Measurements from ENCODE around the gene CUL4A.

CUL4A gene

GRCh38 chr13:113216254-113217048 is 7.0 kb downstream of the CUL4A start:
- Histone ChIP-seq H3K9me2 (replicated peaks; ENCODE audit: control insufficient read depth, low read length) (no peaks in the 10 kb centered on the region), H3K36me3 (ENCODE audit: control insufficient read depth, low read length) (peaks cover 61% of the 10 kb centered on the region), H4K20me1 (ENCODE audit: control insufficient read depth, insufficient read depth, low read depth, low read length) (peaks cover 43% of the 10 kb centered on the region), H3K4me1 (ENCODE audit: control insufficient read depth, low read length) (peaks cover 13% of the 10 kb centered on the region), H3F3A (ENCODE audit: control insufficient read depth, insufficient read depth) (no peaks in the 10 kb centered on the region; the same call in 1 of the 2 replicates), H3K79me2 (ENCODE audit: control insufficient read depth, low read length) (peaks cover 100% of the 10 kb centered on the region), H3K27ac (ENCODE audit: low read depth, low read length) (no peak overlapping the region), H3K4me3 (ENCODE audit: low read length) (no peak overlapping the region), H3K27me3 (ENCODE audit: control insufficient read depth, low read length) (no peaks in the 10 kb centered on the region), H3K9me3 (ENCODE audit: control insufficient read depth, insufficient read depth, low read length) (no peaks in the 10 kb centered on the region), H3K4me2 (ENCODE audit: low read length) (no peak overlapping the region)
- no peak for TF ChIP-seq EZH2phosphoT487 (IDR thresholded peaks at IDR 0.05; ENCODE audit: borderline replicate concordance, low read length)
- TF ChIP-seq CTCF (IDR thresholded peaks at IDR 0.05; ENCODE audit: low read depth, low read length, poor library complexity, severe bottlenecking) = no peak

GRCh38 chr13:113218586-113218985 is 9.2 kb downstream of the CUL4A start:
- no peak overlapping the region for H3K4me3 ChIP-seq (ENCODE audit: low read length)
- no peaks in the 10 kb centered on the region for H3K9me2 ChIP-seq (replicated peaks; ENCODE audit: control insufficient read depth, low read length)
- H3K4me2 ChIP-seq (ENCODE audit: low read length) = no peak overlapping the region
- peaks cover 41% of the 10 kb centered on the region for H4K20me1 ChIP-seq (ENCODE audit: control insufficient read depth, insufficient read depth, low read depth, low read length)
- H3K9me3 ChIP-seq (ENCODE audit: control insufficient read depth, insufficient read depth, low read length) = no peaks in the 10 kb centered on the region
- H3K27ac ChIP-seq (ENCODE audit: low read depth, low read length) = no peak overlapping the region
- H3K4me1 ChIP-seq (ENCODE audit: control insufficient read depth, low read length) = 0 out of 2 replicates have a peak, but pooled peaks cover 5% of the 10 kb centered on the region
- H3K79me2 ChIP-seq (ENCODE audit: control insufficient read depth, low read length) = peaks cover 100% of the 10 kb centered on the region
- H3F3A ChIP-seq (ENCODE audit: control insufficient read depth, insufficient read depth) = no peaks in the 10 kb centered on the region; the same call in 1 of the 2 replicates
- peaks cover 60% of the 10 kb centered on the region for H3K36me3 ChIP-seq (ENCODE audit: control insufficient read depth, low read length)
- no peak for TF ChIP-seq CTCF (IDR thresholded peaks at IDR 0.05; ENCODE audit: low read depth, low read length, poor library complexity, severe bottlenecking)
- no peak for TF ChIP-seq EZH2phosphoT487 (IDR thresholded peaks at IDR 0.05; ENCODE audit: borderline replicate concordance, low read length)
- no peaks in the 10 kb centered on the region for H3K27me3 ChIP-seq (ENCODE audit: control insufficient read depth, low read length)

- no peak overlapping the region for H3K27ac ChIP-seq (ENCODE audit: low read depth, low read length)
- peaks cover 96% of the 10 kb centered on the region for H3K79me2 ChIP-seq (ENCODE audit: control insufficient read depth, low read length)
- H3K4me1 ChIP-seq (ENCODE audit: control insufficient read depth, low read length) = 0 out of 2 replicates have a peak, but pooled peaks cover 5% of the 10 kb centered on the region
- H3K4me3 ChIP-seq (ENCODE audit: low read length) = no peak overlapping the region
- no peak for TF ChIP-seq CTCF (IDR thresholded peaks at IDR 0.05; ENCODE audit: low read depth, low read length, poor library complexity, severe bottlenecking)
- no peak for TF ChIP-seq EZH2phosphoT487 (IDR thresholded peaks at IDR 0.05; ENCODE audit: borderline replicate concordance, low read length)
- no peaks in the 10 kb centered on the region; the same call in 1 of the 2 replicates for H3F3A ChIP-seq (ENCODE audit: control insufficient read depth, insufficient read depth)
- no peaks in the 10 kb centered on the region for H3K27me3 ChIP-seq (ENCODE audit: control insufficient read depth, low read length)
- no peaks in the 10 kb centered on the region for H3K9me2 ChIP-seq (replicated peaks; ENCODE audit: control insufficient read depth, low read length)
- no peaks in the 10 kb centered on the region for H3K9me3 ChIP-seq (ENCODE audit: control insufficient read depth, insufficient read depth, low read length)
- H3K4me2 ChIP-seq (ENCODE audit: low read length) = no peak overlapping the region
- peaks cover 57% of the 10 kb centered on the region for H3K36me3 ChIP-seq (ENCODE audit: control insufficient read depth, low read length)
- H4K20me1 ChIP-seq (ENCODE audit: control insufficient read depth, insufficient read depth, low read depth, low read length) = peaks cover 35% of the 10 kb centered on the region
Measured at GRCh38 chr13:113219256-113219940, 10.0 kb downstream of the CUL4A start.
